GM12878 (cell line): ENCODE measurements around the gene MRTFA. TPM values are rescaled to one million over a fixed set of nuclear protein-coding genes. Genes with fewer than 3 reads are reported as not detected.

Experiments used
- ATAC-seq: fragments of 200-7000 bp; cut with Tn5 transposase; 3 replicates; pipeline ENCODE4 v1.9.1; 2020; ENCODE audit warnings: mild to moderate bottlenecking, moderate library complexity
- BruUV-seq: library from RNA; stranded (reverse); fragments of 400-500 nt; replicated peaks from 2 replicates; lab custom pipeline; 2021; lab: Mats Ljungman, UMichigan
- CTCF ChIA-PET: fragments of 300-600 bp; sonication (Branson Sonifier 250); formaldehyde crosslinking; extraction: SDS; loops from one replicate; lab custom pipeline; 2021; ENCODE audit warnings: inconsistent platforms; lab: Yijun Ruan, JAX
- POLR2A ChIA-PET: fragments of 350-600 bp; formaldehyde crosslinking; extraction: SDS; loops from one replicate; lab custom pipeline; 2021; ENCODE audit warnings: inconsistent platforms; lab: Charles Lee
- RAD21 ChIA-PET: fragments of 300-600 bp; sonication (Branson Sonifier 250); formaldehyde crosslinking; loops from one replicate; lab custom pipeline; 2023; ENCODE audit warnings: antibody characterized with exemption; ENCODE audit not compliant: unreplicated experiment; lab: Charles Lee
- SMC1A ChIA-PET: fragments of 300-600 bp; sonication (Branson Sonifier 250); formaldehyde crosslinking; loops from one replicate; lab custom pipeline; 2023; ENCODE audit not compliant: unreplicated experiment, uncharacterized antibody; lab: Charles Lee
- DNase-seq: peaks from one replicate; pipeline ENCODE4 v3.0.0-alpha.2; 2011; ENCODE audit warnings: low read depth, low spot score
- FAIRE-seq: peaks from 3 replicates; lab custom pipeline; 2011; peaks lifted over from hg19 to GRCh38; lab: Jason Lieb, UNC
- H2AFZ ChIP-seq: 2 replicates; pipeline ENCODE4 v1.6.0; 2011; ENCODE audit warnings: low read depth, low read length, control low read depth; ENCODE audit not compliant: control insufficient read depth
- H3K27ac ChIP-seq: 2 replicates; pipeline ENCODE4 v1.5.1; 2011; ENCODE audit warnings: control low read depth; ENCODE audit not compliant: control insufficient read depth, insufficient read depth
- H3K27me3 ChIP-seq, 2 experiments: replicated peaks in 1 of 2; 2 replicates each; pipeline versions ENCODE4 v1.6.0 to v1.6.1; 2011; ENCODE audit warnings: low read length in 1 of 2; ENCODE audit not compliant: control insufficient read depth in 2 of 2, insufficient read depth in 2 of 2
- H3K36me3 ChIP-seq, 2 experiments: 2 replicates each; pipeline ENCODE4 v1.5.1; 2011; ENCODE audit warnings: low read length in 1 of 2; ENCODE audit not compliant: control insufficient read depth in 2 of 2, insufficient read depth in 2 of 2
- H3K4me1 ChIP-seq: 2 replicates; pipeline ENCODE4 v1.6.1; 2011; ENCODE audit warnings: mild to moderate bottlenecking, low read length, moderate library complexity, mixed read lengths; ENCODE audit not compliant: control insufficient read depth, insufficient read depth
- H3K4me2 ChIP-seq: 2 replicates; pipeline ENCODE4 v1.6.0; 2011; ENCODE audit warnings: control low read depth; ENCODE audit not compliant: control insufficient read depth, insufficient read depth
- H3K4me3 ChIP-seq: fragments of 200-600 bp; sonication (generic); 2 replicates; pipeline ENCODE4 v1.5.1; 2016
- H3K79me2 ChIP-seq: 2 replicates; pipeline ENCODE4 v1.6.0; 2011; ENCODE audit warnings: low read length; ENCODE audit not compliant: control insufficient read depth, insufficient read depth
- H3K9ac ChIP-seq: 2 replicates; pipeline ENCODE4 v1.8.0; 2011; ENCODE audit warnings: low read length, control low read depth, mixed read lengths; ENCODE audit not compliant: control insufficient read depth, insufficient read depth
- H3K9me3 ChIP-seq: replicated peaks from 3 replicates; pipeline ENCODE4 v1.5.1; 2011; ENCODE audit warnings: mild to moderate bottlenecking, low read length; ENCODE audit not compliant: control insufficient read depth, insufficient read depth
- H4K20me1 ChIP-seq: 2 replicates; pipeline ENCODE4 v1.6.0; 2011; ENCODE audit not compliant: control insufficient read depth, insufficient read depth
- JUND ChIP-seq: IDR thresholded peaks from 2 replicates; pipeline ENCODE4 v1.6.1; 2012; ENCODE audit warnings: low read depth, mild to moderate bottlenecking, low read length, improper control_type of control experiment, moderate library complexity
- TCF7 ChIP-seq: IDR thresholded peaks from 2 replicates; pipeline ENCODE4 v1.6.1; 2014; ENCODE audit warnings: antibody characterized with exemption, borderline replicate concordance
- WGBS: methylation state at CpG from one replicate; pipeline ENCODE4 v1.1.6; 2016; ENCODE audit warnings: low lambda C conversion rate; ENCODE audit not compliant: insufficient replicate concordance, insufficient coverage; ENCODE audit errors: missing lambda C conversion rate; 5-methylcytosine and 5-hydroxymethylcytosine counted together
- in situ Hi-C: fragments of 300-500 bp; cut with MboI; formaldehyde crosslinking; loops from 9 replicates; pipeline ENCODE4 v1.14.3; 2018; ENCODE audit warnings: mixed read lengths
- intact Hi-C: fragments of 100-400 bp; cut with micrococcal nuclease; formaldehyde crosslinking; loops from one replicate; pipeline ENCODE4 v1.14.2; 2022; ENCODE audit not compliant: unreplicated experiment
- polyA plus RNA-seq, 11 experiments: library from polyadenylated mRNA; depleted of rRNA in 4 of 11; unstranded in 6 of 11; stranded (reverse) in 5 of 11; fragments of >200 nt; fragmentation: Nextera tagmentation in 4 of 11; fragmentation: Illumina TruSeq in 1 of 11; extraction: Ambion mirVana in 4 of 11; extraction: Trizol in 1 of 11; gene quantifications; 1 replicate in 1 of 11; 2 replicates in 10 of 11; pipeline versions ENCODE4 v1.2.1 to v1.2.3, GENCODE V29; 2011 to 2016; ENCODE audit warnings: inconsistent platforms in 2 of 11, missing spikeins in 2 of 11, low read depth in 1 of 11
- total RNA-seq, 4 experiments: library from RNA; depleted of rRNA in 3 of 4; stranded (reverse); fragments of >200 nt in 3 of 4; fragmentation: Illumina TruSeq in 1 of 4; extraction: Trizol in 1 of 4; gene quantifications; 2 replicates each; pipeline versions ENCODE4 v1.2.1 to v1.2.3, GENCODE V29; 2013 to 2021
- TF ChIP-seq, protein P1 (sequence below): fragments of 450-650 bp; IDR thresholded peaks from 2 replicates; pipeline ENCODE4 v1.6.1; 2016; ENCODE audit warnings: mild to moderate bottlenecking, moderate library complexity, borderline replicate concordance
- TF ChIP-seq, protein P2 (sequence below): fragments of 450-650 bp; conservative IDR thresholded peaks from 2 replicates; pipeline ENCODE4 v1.6.1; 2017; ENCODE audit warnings: mild to moderate bottlenecking, moderate library complexity

The MRTFA gene
- total and polyA plus RNA-seq, 10 of the 15 experiments (the other 5 are each of a cell fraction or from before 2014, with no cell fraction given), result 2.0 to 63.9 (median 17.9) TPM

DNA sequence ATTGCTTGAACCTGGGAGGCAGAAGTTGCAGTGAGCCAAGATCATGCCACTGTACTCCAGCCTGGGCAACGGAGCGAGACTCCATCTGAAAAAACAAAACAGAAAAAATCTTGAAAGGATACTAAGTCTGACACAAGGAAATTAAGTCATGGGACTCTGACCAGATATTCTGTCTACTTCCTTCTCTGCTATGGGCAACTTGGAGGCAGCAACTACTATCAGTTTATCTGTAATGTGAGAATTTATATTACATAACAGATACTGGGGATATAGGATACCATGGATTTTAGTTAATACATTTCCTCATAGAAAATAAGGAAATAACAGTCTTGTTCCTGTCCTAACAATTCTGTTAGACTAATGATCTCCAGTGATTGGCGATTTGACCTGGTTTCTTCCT lies 267.7 kb downstream of the MRTFA start (continued):
- TF ChIP-seq, protein P1, sequence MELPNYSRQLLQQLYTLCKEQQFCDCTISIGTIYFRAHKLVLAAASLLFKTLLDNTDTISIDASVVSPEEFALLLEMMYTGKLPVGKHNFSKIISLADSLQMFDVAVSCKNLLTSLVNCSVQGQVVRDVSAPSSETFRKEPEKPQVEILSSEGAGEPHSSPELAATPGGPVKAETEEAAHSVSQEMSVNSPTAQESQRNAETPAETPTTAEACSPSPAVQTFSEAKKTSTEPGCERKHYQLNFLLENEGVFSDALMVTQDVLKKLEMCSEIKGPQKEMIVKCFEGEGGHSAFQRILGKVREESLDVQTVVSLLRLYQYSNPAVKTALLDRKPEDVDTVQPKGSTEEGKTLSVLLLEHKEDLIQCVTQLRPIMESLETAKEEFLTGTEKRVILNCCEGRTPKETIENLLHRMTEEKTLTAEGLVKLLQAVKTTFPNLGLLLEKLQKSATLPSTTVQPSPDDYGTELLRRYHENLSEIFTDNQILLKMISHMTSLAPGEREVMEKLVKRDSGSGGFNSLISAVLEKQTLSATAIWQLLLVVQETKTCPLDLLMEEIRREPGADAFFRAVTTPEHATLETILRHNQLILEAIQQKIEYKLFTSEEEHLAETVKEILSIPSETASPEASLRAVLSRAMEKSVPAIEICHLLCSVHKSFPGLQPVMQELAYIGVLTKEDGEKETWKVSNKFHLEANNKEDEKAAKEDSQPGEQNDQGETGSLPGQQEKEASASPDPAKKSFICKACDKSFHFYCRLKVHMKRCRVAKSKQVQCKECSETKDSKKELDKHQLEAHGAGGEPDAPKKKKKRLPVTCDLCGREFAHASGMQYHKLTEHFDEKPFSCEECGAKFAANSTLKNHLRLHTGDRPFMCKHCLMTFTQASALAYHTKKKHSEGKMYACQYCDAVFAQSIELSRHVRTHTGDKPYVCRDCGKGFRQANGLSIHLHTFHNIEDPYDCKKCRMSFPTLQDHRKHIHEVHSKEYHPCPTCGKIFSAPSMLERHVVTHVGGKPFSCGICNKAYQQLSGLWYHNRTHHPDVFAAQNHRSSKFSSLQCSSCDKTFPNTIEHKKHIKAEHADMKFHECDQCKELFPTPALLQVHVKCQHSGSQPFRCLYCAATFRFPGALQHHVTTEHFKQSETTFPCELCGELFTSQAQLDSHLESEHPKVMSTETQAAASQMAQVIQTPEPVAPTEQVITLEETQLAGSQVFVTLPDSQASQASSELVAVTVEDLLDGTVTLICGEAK, result no peak
- no peak for TF ChIP-seq JUND
- TF ChIP-seq, protein P2, sequence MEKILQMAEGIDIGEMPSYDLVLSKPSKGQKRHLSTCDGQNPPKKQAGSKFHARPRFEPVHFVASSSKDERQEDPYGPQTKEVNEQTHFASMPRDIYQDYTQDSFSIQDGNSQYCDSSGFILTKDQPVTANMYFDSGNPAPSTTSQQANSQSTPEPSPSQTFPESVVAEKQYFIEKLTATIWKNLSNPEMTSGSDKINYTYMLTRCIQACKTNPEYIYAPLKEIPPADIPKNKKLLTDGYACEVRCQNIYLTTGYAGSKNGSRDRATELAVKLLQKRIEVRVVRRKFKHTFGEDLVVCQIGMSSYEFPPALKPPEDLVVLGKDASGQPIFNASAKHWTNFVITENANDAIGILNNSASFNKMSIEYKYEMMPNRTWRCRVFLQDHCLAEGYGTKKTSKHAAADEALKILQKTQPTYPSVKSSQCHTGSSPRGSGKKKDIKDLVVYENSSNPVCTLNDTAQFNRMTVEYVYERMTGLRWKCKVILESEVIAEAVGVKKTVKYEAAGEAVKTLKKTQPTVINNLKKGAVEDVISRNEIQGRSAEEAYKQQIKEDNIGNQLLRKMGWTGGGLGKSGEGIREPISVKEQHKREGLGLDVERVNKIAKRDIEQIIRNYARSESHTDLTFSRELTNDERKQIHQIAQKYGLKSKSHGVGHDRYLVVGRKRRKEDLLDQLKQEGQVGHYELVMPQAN, result no peak

DNA sequence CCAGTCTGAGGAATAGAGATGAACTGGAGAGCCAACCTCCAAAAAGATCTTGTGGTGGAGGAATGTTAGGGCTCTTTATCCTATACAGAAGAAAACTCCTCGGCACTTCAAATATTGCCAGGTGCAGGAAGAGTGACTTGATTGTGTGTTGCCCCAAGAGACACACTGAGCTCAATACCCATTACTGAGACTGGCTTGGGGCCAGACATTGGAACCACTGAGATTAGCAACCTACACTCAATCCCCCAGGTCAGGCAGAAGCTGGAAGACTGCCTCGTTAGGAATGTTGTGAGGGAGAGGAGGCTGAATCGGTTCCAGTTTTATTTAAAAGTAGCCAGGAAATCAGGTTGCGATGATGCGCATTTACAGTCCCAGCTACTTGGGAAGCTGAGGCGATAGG lies 268.5 kb downstream of the MRTFA start:
- in situ Hi-C loops, result no loop called here
- H3K4me1 ChIP-seq, result no peaks in the 10 kb centered on the region; the same call in 1 of the 2 replicates
- RAD21 ChIA-PET, result interaction anchor here (0.6 to 1.1 kb wide), 3 partner anchors 68 to 282 kb away, joined by 3 read pairs; no protein-coding TSS in a partner anchor
- H3K36me3 ChIP-seq, result peaks cover 12 to 24% of the 10 kb centered on the region in 2 experiments
- H3K9ac ChIP-seq, result no peak overlapping the region
- no peak for ATAC-seq
- H3K79me2 ChIP-seq, result peaks cover 14% of the 10 kb centered on the region
- WGBS, result 80% methylated on average over 6 of the region's 6 CpGs
- no peak for TF ChIP-seq TCF7
- TF ChIP-seq, all 136 proteins: peak for 0
- BruUV-seq, result no TSS peak
- no peak overlapping the region for H2AFZ ChIP-seq
- POLR2A ChIA-PET, result interaction anchor here (1.0 kb wide), 1 partner anchor 12 kb away, joined by 8 read pairs; no protein-coding TSS in a partner anchor
- H3K4me3 ChIP-seq, result no peak overlapping the region
- no peak overlapping the region for H3K4me2 ChIP-seq
- SMC1A ChIA-PET, result interaction anchor here (0.7 to 0.9 kb wide), 2 partner anchors 20 to 62 kb away, joined by 3 to 4 read pairs; no protein-coding TSS in a partner anchor
- CTCF ChIA-PET, result interaction anchor here (1.2 to 1.3 kb wide), 3 partner anchors 69 to 325 kb away, joined by 3 to 4 read pairs (median 3); no protein-coding TSS in a partner anchor
- H3K27ac ChIP-seq, result no peak overlapping the region
- no peaks in the 10 kb centered on the region for H4K20me1 ChIP-seq
- FAIRE-seq, result no peak
- no peaks in the 10 kb centered on the region for H3K27me3 ChIP-seq
- no peak for DNase-seq
- no peaks in the 10 kb centered on the region for H3K9me3 ChIP-seq
- intact Hi-C loops, result no loop called here
